Measurements from ENCODE around the gene FRRS1L.

Gene FRRS1L

GRCh38 chr9:109101202-109101595, 65.8 kb downstream of the FRRS1L start:
- no peak for DNase-seq

DNA sequence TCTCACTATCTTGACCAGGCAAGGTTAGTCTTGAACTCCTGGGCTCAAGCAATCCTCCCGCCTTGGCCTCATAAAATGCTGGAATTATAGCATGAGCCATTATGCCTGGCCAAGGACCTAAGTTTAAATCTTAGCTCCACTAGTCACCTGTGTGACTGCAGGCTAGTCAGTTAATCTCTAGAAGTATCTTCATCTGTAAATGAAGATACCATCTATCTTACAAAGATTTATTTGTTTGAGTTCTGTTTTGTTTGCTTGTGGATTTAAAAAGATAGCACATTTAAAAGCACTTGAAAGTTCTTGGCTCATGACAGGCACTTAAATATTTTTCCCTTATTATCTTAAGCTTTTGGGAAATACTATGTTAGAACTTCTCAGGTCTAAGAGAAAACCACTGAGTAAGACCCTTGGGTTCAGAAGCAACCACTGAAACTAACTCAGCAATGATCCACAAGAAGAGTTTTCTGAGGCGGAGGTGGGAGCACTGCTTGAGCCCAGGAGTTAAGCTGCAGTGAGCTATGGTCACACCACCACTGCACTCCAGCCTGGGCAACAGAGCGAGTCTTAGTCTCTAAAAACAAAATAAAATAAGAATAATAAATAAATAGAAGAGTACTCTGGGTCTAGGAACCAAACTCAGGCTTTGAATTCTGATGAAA, 66.4 kb downstream of the FRRS1L start:
- no peak for DNase-seq

- DNase-seq: peak; percentile 35
These were observed 68.1 kb downstream of the FRRS1L start for GRCh38 chr9:109098960-109099308.

DNA sequence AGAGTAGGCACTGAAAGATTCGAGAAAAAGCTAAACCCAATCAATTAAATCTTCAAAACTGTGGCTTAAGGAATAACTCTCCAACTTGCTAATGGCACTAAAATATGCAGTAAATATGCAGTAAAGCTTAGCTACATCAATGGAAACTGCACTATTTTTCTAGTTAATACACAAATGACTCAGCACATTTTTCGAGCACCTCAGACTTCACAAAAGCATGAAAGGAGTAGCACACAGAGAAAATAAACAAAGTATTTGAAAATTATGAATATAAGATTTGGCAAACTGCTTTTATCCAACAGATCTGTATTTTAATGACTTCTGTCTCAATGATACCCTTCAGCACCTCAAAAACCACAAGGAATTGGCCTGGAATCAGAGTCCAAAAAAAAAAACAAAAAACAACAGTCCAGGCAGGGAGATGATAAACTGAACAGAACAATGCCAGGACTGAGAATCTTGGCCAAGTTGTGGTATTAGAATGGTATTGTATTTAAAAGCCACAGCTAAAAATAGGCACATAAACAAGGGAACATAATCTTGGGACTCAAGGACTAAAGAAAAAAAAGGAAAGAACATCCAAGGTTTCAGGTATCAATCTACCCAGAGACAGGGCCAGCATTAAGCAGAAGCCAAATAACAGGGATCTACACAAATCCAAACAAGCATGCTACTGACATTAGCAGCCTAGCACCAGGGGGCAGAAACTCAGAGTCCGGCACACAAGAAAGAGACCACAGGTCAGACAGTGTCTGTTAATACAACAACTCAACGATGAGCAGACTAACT, 68.7 kb downstream of the FRRS1L start:
- DNase-seq: peak; percentile 39

DNA sequence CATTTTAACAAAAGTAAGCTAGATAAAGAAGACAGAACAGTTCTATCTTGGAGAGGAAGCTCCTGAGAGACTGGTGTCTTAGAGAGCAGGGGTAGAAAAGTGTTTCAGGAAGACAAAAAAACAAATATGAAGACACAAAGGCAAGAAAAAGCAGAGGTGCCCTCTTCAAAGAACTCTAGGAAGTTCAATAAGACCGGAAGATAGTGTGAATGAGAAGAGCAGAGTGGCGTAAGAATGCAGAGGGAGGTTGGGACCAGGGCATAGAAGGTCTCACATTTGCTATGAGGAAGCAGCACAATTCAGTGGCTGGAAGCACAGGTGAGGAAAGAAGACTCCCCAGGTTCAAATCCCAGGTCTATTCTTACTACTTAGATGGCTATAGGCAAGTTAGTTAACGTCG, 69.9 kb downstream of the FRRS1L start:
- DNase-seq: no peak

- no peak for DNase-seq
These were observed 71.7 kb downstream of the FRRS1L start for GRCh38 chr9:109095321-109095720.

- no peak for DNase-seq
These were observed 72.8 kb downstream of the FRRS1L start for GRCh38 chr9:109094268-109094667.

- DNase-seq: no peak
These were observed 74.5 kb downstream of the FRRS1L start for GRCh38 chr9:109092587-109092986.

GRCh38 chr9:109092051-109092580, 74.9 kb downstream of the FRRS1L start:
- DNase-seq: no peak

GRCh38 chr9:109088221-109088620, 78.8 kb downstream of the FRRS1L start:
- no peak for DNase-seq

DNA sequence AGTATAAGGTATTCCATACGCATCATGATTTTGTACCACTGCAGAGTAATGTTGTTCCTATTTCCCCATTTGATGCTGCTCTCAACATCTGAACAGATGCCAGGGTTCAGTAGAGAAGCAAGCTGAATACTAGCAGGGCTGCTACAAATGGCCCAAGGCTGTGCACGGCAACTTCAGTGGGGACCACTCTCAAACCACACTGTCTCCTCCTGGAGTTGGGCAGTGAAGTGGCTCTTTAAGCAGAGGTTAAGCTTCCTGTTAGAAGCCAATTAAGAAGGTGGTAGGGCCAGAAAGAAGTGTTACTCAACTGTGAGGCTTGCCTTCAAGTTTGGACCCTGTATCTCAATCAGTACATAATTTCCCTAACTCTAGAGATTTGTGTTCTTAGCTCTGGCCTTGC, 79.3 kb downstream of the FRRS1L start:
- no peak for DNase-seq

DNA sequence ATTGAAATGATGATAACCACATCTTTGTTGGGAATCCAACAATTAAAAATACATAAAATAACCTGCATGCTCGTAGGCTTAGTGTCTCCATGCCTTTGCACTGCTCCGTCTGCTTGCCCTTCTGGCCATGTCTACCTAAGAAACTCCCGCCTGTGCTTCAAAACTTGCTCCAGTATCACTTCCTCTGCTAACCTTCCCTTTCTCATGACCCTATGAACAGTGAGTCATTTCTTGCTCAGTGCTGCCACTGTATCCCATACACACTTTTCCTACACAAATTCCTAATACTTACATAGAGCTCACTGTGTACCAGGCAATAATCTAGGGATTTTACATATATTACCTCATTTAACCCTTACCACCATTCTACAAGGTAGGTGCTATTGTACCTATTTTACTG, 80.8 kb downstream of the FRRS1L start:
- no peak for DNase-seq

- DNase-seq: no peak
These were observed 81.5 kb downstream of the FRRS1L start for GRCh38 chr9:109085510-109085909.

DNA sequence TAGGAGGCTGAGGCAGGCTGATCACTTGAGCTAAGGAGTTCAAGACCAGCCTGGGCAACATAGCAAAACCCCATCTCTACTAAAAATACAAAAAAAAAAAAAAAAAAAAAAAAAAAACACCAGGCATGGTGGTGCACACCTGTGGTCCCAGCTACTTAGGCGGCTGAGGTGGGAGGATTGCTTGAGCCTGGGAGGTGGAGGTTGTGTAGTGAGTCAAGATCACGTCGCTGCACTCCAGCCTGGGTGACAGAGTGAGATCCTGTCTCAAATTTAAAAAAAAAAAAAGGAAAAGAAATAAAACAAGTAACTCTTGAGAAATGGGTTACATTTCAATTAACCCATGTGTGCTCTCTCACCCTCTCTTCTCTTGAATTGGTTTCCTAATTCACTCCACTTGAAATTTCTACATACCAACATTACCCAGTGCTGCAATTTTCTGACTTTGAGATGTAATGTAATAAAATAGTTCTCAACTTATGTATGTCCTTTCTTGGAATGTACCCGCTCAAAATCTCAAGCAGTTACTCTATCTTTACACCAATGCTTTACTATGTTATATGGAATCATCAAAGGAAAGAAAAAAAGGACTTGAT, 83.1 kb downstream of the FRRS1L start:
- DNase-seq: no peak

- no peak for DNase-seq
These were observed 83.9 kb downstream of the FRRS1L start for GRCh38 chr9:109083141-109083540.

DNA sequence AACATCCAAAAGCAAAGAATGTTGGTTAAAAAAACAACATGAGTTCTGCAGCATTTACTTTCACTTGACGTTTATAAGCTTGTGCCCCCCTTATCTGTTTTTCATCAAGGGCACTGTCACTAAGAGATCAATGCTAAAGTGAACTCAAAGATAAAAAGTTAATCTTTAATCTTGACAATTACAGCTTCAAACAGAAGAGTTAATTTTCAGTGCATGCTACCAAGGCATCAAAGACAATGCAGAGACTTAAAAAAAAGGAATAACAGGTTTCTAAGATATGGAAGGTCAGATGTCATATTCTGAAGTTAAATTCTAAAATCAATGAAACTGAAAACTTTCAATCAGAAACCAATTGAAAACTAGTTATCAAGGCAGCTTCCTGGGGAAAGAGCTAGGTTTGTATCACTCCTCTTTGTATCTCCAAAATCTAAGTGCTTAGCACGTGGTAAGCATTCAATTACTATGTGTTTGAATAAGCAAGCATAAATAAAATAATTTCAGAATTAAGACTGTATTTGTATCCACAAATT, 84.9 kb downstream of the FRRS1L start:
- DNase-seq: no peak
